Gastroesophageal sphincter (tissue), 4 donors: ENCODE results near the gene HDHD5. TPM values are rescaled to one million over a fixed set of nuclear protein-coding genes. Genes with fewer than 3 reads are reported as not detected.

ENCODE experiments used
- ATAC-seq: fragments of 150-250 bp; one replicate; pipeline ENCODE4 v1.9.1; 2016; ENCODE audit warnings: mild to moderate bottlenecking, moderate library complexity
- H3K27ac ChIP-seq, 4 donors: fragments of 200-600 bp; sonication (generic) in 3 of 4; 1 replicate in 3 of 4; 2 replicates in 1 of 4; pipeline ENCODE4 v1.5.1; 2016 to 2019
- H3K27me3 ChIP-seq: fragments of 200-600 bp; sonication (generic); one replicate; pipeline ENCODE4 v1.5.1; 2019
- H3K36me3 ChIP-seq, 2 donors: fragments of 200-600 bp; sonication (generic); one replicate each; pipeline ENCODE4 v1.5.1; 2019; ENCODE audit warnings: control low read depth in 1 of 2
- H3K4me1 ChIP-seq, 3 donors: fragments of 200-600 bp; sonication (generic); 1 replicate in 2 of 3; 2 replicates in 1 of 3; pipeline ENCODE4 v1.5.1; 2016 to 2019; ENCODE audit warnings: control low read depth in 2 of 3
- H3K4me3 ChIP-seq, 2 donors: fragments of 200-600 bp; sonication (generic); one replicate each; pipeline ENCODE4 v1.5.1; 2019; ENCODE audit warnings: mild to moderate bottlenecking in 1 of 2, moderate library complexity in 1 of 2
- H3K9me3 ChIP-seq, 3 donors: fragments of 200-600 bp; sonication (generic); one replicate each; pipeline ENCODE4 v1.5.1; 2017 to 2019; ENCODE audit warnings: control low read depth in 2 of 3
- EP300 ChIP-seq: sonication (generic); formaldehyde crosslinking; IDR thresholded peaks from one replicate; pipeline ENCODE4 v1.6.1; 2017; ENCODE audit warnings: antibody characterized with exemption, mild to moderate bottlenecking
- POLR2A ChIP-seq, 2 donors: fragments of 450-650 bp; IDR thresholded peaks; one replicate each; pipeline ENCODE4 v1.6.1; 2017; ENCODE audit warnings: antibody characterized with exemption in 2 of 2, mild to moderate bottlenecking in 2 of 2, moderate library complexity in 1 of 2
- POLR2AphosphoS5 ChIP-seq: sonication (generic); formaldehyde crosslinking; IDR thresholded peaks from one replicate; pipeline ENCODE4 v1.6.1; 2017; ENCODE audit warnings: antibody characterized with exemption
- WGBS, 2 donors: methylation state at CpG; one replicate each; pipeline ENCODE4 v1.1.5; 2018; ENCODE audit warnings: low coverage in 1 of 2; 5-methylcytosine and 5-hydroxymethylcytosine counted together
- total RNA-seq, 4 donors: library from RNA; depleted of rRNA; stranded (reverse); fragments of >200 nt; gene quantifications; one replicate each; pipeline ENCODE4 v1.1.0, GENCODE V29; 2016
- TF ChIP-seq, protein P1 (sequence below), 4 experiments: fragments of 200-600 bp in 2 of 4; fragments of 450-650 bp in 2 of 4; sonication (generic) in 1 of 4; IDR thresholded peaks; one replicate each; pipeline ENCODE4 v1.5.1; 2017 to 2019; ENCODE audit warnings: antibody characterized with exemption in 4 of 4, mild to moderate bottlenecking in 2 of 4, moderate library complexity in 2 of 4

HDHD5 gene
- total RNA-seq, 4 donors from 2014 or later = 20.4 to 37.1 (median 33.0) TPM

DNA sequence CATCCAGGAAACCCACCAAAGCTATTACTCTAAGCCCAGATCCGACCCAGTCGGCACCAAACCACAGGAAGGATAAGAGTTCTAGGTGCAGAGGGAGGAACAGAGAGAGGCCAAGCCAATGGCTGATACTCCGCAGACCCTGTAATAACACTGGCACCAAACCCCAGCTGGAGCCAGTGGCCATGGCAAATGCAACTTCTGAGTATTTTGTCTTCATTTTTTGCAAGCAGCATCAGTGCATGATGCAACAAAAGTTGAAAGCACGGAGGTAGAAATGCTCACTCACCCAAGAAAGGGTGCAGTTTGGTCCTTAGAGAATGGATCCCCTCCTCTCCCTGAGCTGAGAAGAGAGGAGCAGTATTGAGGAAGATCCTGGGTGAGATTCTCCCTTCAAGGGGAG, 40.7 kb downstream of the HDHD5 start:
- Histone ChIP-seq H3K9me3 (no peaks in the 10 kb centered on the region), H3K27me3 (peaks cover 66% of the 10 kb centered on the region), H3K4me3 (no peak overlapping the region), H3K4me1 (peaks cover 0 to 26% (median 11%) of the 10 kb centered on the region in 3 donors), H3K27ac (no peak overlapping the region), H3K36me3 (no peaks in the 10 kb centered on the region)
- WGBS, 2 donors = 80 to 95% methylated on average over 1 to 3 of the region's 4 CpGs
- TF ChIP-seq, protein P1, sequence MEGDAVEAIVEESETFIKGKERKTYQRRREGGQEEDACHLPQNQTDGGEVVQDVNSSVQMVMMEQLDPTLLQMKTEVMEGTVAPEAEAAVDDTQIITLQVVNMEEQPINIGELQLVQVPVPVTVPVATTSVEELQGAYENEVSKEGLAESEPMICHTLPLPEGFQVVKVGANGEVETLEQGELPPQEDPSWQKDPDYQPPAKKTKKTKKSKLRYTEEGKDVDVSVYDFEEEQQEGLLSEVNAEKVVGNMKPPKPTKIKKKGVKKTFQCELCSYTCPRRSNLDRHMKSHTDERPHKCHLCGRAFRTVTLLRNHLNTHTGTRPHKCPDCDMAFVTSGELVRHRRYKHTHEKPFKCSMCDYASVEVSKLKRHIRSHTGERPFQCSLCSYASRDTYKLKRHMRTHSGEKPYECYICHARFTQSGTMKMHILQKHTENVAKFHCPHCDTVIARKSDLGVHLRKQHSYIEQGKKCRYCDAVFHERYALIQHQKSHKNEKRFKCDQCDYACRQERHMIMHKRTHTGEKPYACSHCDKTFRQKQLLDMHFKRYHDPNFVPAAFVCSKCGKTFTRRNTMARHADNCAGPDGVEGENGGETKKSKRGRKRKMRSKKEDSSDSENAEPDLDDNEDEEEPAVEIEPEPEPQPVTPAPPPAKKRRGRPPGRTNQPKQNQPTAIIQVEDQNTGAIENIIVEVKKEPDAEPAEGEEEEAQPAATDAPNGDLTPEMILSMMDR (IDR thresholded peaks at IDR 0.05) = no peak
- TF ChIP-seq POLR2AphosphoS5 = no peak
- ATAC-seq = no peak

DNA sequence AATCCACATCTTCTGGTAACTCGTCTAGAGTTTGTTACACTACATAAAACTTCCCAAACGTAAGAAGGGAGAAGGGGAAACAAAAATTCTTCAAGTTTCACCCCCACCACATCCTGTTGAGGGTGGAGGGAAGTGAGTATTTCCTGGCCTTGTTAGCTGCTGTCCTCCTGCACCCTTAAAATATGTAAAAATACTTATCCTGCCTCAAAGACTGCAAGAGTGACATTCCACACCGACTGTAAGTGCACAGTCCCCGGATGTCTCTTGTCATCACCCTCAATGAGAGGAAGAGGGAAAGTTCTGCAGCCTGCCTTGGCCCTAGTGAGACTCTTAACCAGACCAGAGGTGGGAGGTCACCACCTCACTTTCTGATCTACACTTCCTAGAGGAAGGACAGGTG, 41.2 kb downstream of the HDHD5 start:
- Histone ChIP-seq H3K27me3 (peaks cover 62% of the 10 kb centered on the region), H3K36me3 (no peaks in the 10 kb centered on the region), H3K27ac (no peak overlapping the region), H3K4me3 (no peak overlapping the region), H3K4me1 (peaks cover 0 to 26% (median 11%) of the 10 kb centered on the region in 3 donors), H3K9me3 (no peaks in the 10 kb centered on the region)
- TF ChIP-seq POLR2A (IDR thresholded peaks at IDR 0.05) (no peak), POLR2AphosphoS5 (no peak)
- TF ChIP-seq, protein P1 (IDR thresholded peaks at IDR 0.05) = no peak
- WGBS, 2 donors = 21% methylated on average over 4 of the region's 4 CpGs; no CpG with 5 or more reads in 1 of the 2 donors
- no peak for ATAC-seq

GRCh38 chr22:17117400-17117799, 41.7 kb downstream of the HDHD5 start:
- H3K4me3 ChIP-seq = no peak overlapping the region
- no peak for TF ChIP-seq POLR2A (IDR thresholded peaks at IDR 0.05)
- TF ChIP-seq, protein P1 (IDR thresholded peaks at IDR 0.05) = no peak
- no peak for TF ChIP-seq POLR2AphosphoS5
- TF ChIP-seq EP300 = no peak
- H3K27ac ChIP-seq = no peak overlapping the region
- H3K4me1 ChIP-seq = peaks cover 0 to 26% (median 11%) of the 10 kb centered on the region in 3 donors
- no peak for ATAC-seq
- H3K9me3 ChIP-seq = no peaks in the 10 kb centered on the region
- H3K27me3 ChIP-seq = peaks cover 57% of the 10 kb centered on the region
- 0% methylated on average over 1 of the region's 3 CpGs; no CpG with 5 or more reads in 1 of the 2 donors for WGBS, 2 donors
- H3K36me3 ChIP-seq = no peaks in the 10 kb centered on the region

DNA sequence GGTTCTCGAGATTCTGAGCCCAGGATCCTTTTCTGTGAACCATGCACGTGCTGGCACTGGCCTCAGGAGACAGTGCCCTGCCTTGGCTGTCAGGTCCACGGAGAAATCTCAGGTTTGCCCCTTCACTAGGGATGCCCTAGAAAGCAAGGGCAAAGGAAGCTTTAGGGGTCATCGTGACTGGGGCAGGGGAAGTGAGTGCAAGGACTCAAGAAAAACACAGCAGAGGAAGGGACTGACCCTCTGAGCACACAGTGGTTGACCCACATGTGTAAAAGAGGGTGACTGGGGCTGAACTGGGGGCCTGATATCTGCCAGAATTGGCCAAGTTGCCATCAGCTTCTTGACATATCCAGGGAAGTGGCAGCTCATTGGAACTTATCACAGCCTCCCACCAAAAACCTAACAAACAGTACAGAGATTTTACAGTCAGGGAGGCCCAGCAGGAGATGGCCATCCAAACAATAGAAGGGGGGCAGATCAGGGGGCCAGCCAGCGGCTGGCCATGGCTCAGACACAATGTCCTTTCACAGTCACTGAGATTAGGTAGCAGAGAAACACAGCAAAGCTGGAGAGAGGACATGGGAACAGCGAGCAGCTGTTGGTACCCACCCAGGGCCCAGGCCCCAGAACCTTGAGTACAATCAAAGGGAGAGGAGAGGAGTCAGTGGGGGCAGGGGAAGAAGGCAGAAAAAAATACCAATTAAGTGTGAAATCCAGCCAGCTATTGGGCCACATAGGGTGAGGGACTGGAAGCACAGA, 42.3 kb downstream of the HDHD5 start:
- Histone ChIP-seq H3K27me3 (peaks cover 50% of the 10 kb centered on the region), H3K36me3 (no peaks in the 10 kb centered on the region), H3K4me1 (peaks cover 0 to 24% (median 9%) of the 10 kb centered on the region in 3 donors), H3K4me3 (no peak overlapping the region), H3K27ac (no peak overlapping the region), H3K9me3 (no peaks in the 10 kb centered on the region)
- TF ChIP-seq, protein P1 (IDR thresholded peaks at IDR 0.05) = no peak
- TF ChIP-seq POLR2AphosphoS5 = no peak
- TF ChIP-seq POLR2A (IDR thresholded peaks at IDR 0.05) = no peak
- TF ChIP-seq EP300 = no peak
- WGBS, 2 donors = 23 to 42% methylated on average over 2 to 4 of the region's 6 CpGs
- no peak for ATAC-seq

- no peaks in the 10 kb centered on the region for H3K36me3 ChIP-seq
- ATAC-seq = no peak
- no peak for TF ChIP-seq EP300
- H3K27me3 ChIP-seq = peaks cover 43% of the 10 kb centered on the region
- H3K27ac ChIP-seq = no peak overlapping the region
- no peak overlapping the region for H3K4me3 ChIP-seq
- no peaks in the 10 kb centered on the region for H3K9me3 ChIP-seq
- peaks cover 0 to 17% (median 2%) of the 10 kb centered on the region in 3 donors for H3K4me1 ChIP-seq
- 40 to 60% methylated on average over 2 to 5 of the region's 5 CpGs for WGBS, 2 donors
These were observed 43.0 kb downstream of the HDHD5 start for GRCh38 chr22:17115945-17116565.
